Loucy (cell line): ENCODE data around the gene C1orf56.

Source experiments
- H2AFZ ChIP-seq: fragments of 200-600 bp; sonication (generic); 2 replicates; pipeline ENCODE4 v1.6.0; 2016; ENCODE audit warnings: antibody characterized with exemption, mild to moderate bottlenecking, low read length, moderate library complexity
- H3F3A ChIP-seq: fragments of 200-600 bp; 2 replicates; pipeline ENCODE4 v1.6.0; 2016; ENCODE audit warnings: antibody characterized with exemption, low read depth, mild to moderate bottlenecking
- H3K27me3 ChIP-seq: fragments of 200-600 bp; sonication (generic); 2 replicates; pipeline ENCODE4 v1.6.1; 2014; ENCODE audit warnings: low read length, mild to moderate bottlenecking; ENCODE audit not compliant: insufficient read depth, poor library complexity, severe bottlenecking
- H3K36me3 ChIP-seq: fragments of 200-600 bp; sonication (generic); 2 replicates; pipeline ENCODE4 v1.6.1; 2016; ENCODE audit warnings: low read length; ENCODE audit not compliant: insufficient read depth
- H3K4me1 ChIP-seq: fragments of 200-600 bp; sonication (generic); 2 replicates; pipeline ENCODE4 v1.5.1; 2014; ENCODE audit warnings: low read length, mild to moderate bottlenecking; ENCODE audit not compliant: insufficient read depth, poor library complexity, severe bottlenecking
- H3K4me2 ChIP-seq: fragments of 200-600 bp; sonication (generic); 2 replicates; pipeline ENCODE4 v1.6.0; 2014; ENCODE audit warnings: antibody characterized with exemption, low read length, low read depth, mild to moderate bottlenecking; ENCODE audit not compliant: poor library complexity, severe bottlenecking
- H3K4me3 ChIP-seq: fragments of 200-600 bp; sonication (generic); 2 replicates; pipeline ENCODE4 v1.5.1; 2014; ENCODE audit warnings: low read length, mild to moderate bottlenecking, mixed read lengths; ENCODE audit not compliant: poor library complexity, severe bottlenecking
- H3K79me2 ChIP-seq: fragments of 200-600 bp; sonication (generic); 2 replicates; pipeline ENCODE4 v1.6.1; 2014; ENCODE audit warnings: low read length; ENCODE audit not compliant: insufficient read depth
- H3K9ac ChIP-seq: fragments of 200-600 bp; sonication (generic); 2 replicates; pipeline ENCODE4 v1.6.0; 2014; ENCODE audit warnings: mild to moderate bottlenecking, low read depth, low read length, moderate library complexity; ENCODE audit not compliant: poor library complexity, severe bottlenecking
- H3K9me2 ChIP-seq: fragments of 200-600 bp; sonication (generic); replicated peaks from 2 replicates; pipeline ENCODE4 v1.6.1; 2016; ENCODE audit warnings: low read depth, low read length, mixed read lengths
- H3K9me3 ChIP-seq: fragments of 200-600 bp; sonication (generic); 2 replicates; pipeline ENCODE4 v1.6.1; 2014; ENCODE audit warnings: mild to moderate bottlenecking, antibody characterized with exemption, low read length, low read depth; ENCODE audit not compliant: insufficient read depth
- H4K20me1 ChIP-seq: fragments of 200-600 bp; sonication (generic); 2 replicates; pipeline ENCODE4 v1.6.0; 2014; ENCODE audit warnings: antibody characterized with exemption, low read length, mild to moderate bottlenecking; ENCODE audit not compliant: insufficient read depth, poor library complexity, severe bottlenecking
- EZH2phosphoT487 ChIP-seq: fragments of 200-600 bp; IDR thresholded peaks from 2 replicates; pipeline ENCODE4 v1.6.1; 2018; ENCODE audit warnings: antibody characterized with exemption, mild to moderate bottlenecking, moderate library complexity, borderline replicate concordance
- TF ChIP-seq, protein P1 (sequence below): fragments of 200-600 bp; sonication (generic); conservative IDR thresholded peaks from 2 replicates; pipeline ENCODE4 v1.5.1; 2014; ENCODE audit warnings: mild to moderate bottlenecking, antibody characterized with exemption, low read length

C1orf56 gene

DNA sequence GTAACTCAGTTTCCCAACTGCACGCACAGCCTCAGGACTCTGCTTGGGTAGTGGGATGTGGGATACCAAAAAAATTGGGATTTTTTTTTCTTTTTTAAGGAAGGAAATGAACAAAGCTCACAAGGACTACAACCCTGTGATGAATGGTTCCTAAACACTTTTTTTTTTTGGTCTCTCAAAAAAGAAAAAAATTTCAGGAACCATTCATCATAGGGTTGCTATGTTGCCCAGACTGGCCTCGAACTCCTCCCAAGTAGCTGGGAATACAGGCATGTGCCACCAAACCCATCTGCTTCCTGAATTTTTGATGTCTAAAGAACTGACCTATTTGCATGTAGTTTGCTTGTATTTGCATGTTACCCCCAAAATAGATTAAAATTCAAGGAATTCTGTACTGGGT, 47.6 kb upstream of the C1orf56 start:
- no peak overlapping the region for H3K4me3 ChIP-seq
- no peaks in the 10 kb centered on the region for H3K9me2 ChIP-seq
- no peaks in the 10 kb centered on the region for H3K36me3 ChIP-seq
- peaks cover 7% of the 10 kb centered on the region for H3K79me2 ChIP-seq
- H3K27me3 ChIP-seq = no peaks in the 10 kb centered on the region
- H3K9ac ChIP-seq = no peak overlapping the region
- H3F3A ChIP-seq = no peaks in the 10 kb centered on the region
- peaks cover 24% of the 10 kb centered on the region for H3K4me1 ChIP-seq
- no peaks in the 10 kb centered on the region for H3K9me3 ChIP-seq
- no peak overlapping the region for H2AFZ ChIP-seq
- TF ChIP-seq, protein P1, sequence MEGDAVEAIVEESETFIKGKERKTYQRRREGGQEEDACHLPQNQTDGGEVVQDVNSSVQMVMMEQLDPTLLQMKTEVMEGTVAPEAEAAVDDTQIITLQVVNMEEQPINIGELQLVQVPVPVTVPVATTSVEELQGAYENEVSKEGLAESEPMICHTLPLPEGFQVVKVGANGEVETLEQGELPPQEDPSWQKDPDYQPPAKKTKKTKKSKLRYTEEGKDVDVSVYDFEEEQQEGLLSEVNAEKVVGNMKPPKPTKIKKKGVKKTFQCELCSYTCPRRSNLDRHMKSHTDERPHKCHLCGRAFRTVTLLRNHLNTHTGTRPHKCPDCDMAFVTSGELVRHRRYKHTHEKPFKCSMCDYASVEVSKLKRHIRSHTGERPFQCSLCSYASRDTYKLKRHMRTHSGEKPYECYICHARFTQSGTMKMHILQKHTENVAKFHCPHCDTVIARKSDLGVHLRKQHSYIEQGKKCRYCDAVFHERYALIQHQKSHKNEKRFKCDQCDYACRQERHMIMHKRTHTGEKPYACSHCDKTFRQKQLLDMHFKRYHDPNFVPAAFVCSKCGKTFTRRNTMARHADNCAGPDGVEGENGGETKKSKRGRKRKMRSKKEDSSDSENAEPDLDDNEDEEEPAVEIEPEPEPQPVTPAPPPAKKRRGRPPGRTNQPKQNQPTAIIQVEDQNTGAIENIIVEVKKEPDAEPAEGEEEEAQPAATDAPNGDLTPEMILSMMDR = no peak
- no peak for TF ChIP-seq EZH2phosphoT487
- no peak overlapping the region for H3K4me2 ChIP-seq
- H4K20me1 ChIP-seq = no peaks in the 10 kb centered on the region

GRCh38 chr1:151000408-151000807, 47.1 kb upstream of the C1orf56 start:
- H3K4me2 ChIP-seq = no peak overlapping the region
- peaks cover 8% of the 10 kb centered on the region for H3K79me2 ChIP-seq
- no peak overlapping the region for H3K9ac ChIP-seq
- no peaks in the 10 kb centered on the region for H3F3A ChIP-seq
- no peaks in the 10 kb centered on the region for H3K9me3 ChIP-seq
- no peaks in the 10 kb centered on the region for H4K20me1 ChIP-seq
- no peaks in the 10 kb centered on the region for H3K27me3 ChIP-seq
- no peaks in the 10 kb centered on the region for H3K9me2 ChIP-seq
- TF ChIP-seq EZH2phosphoT487 = no peak
- TF ChIP-seq, protein P1 = no peak
- no peak overlapping the region for H2AFZ ChIP-seq
- no peaks in the 10 kb centered on the region for H3K36me3 ChIP-seq
- peaks cover 24% of the 10 kb centered on the region for H3K4me1 ChIP-seq
- no peak overlapping the region for H3K4me3 ChIP-seq

- no peak for TF ChIP-seq EZH2phosphoT487
- TF ChIP-seq, protein P1 = no peak
- Histone ChIP-seq H3K4me1 (peaks cover 34% of the 10 kb centered on the region), H4K20me1 (no peaks in the 10 kb centered on the region), H3K4me3 (no peak overlapping the region), H3K4me2 (peak overlapping the region; percentile 68), H2AFZ (no peak overlapping the region), H3K9me3 (no peaks in the 10 kb centered on the region), H3K9ac (no peak overlapping the region), H3K9me2 (no peaks in the 10 kb centered on the region), H3F3A (no peaks in the 10 kb centered on the region), H3K79me2 (peaks cover 8% of the 10 kb centered on the region), H3K36me3 (no peaks in the 10 kb centered on the region), H3K27me3 (no peaks in the 10 kb centered on the region)
Measured at GRCh38 chr1:151001602-151002001, 45.9 kb upstream of the C1orf56 start.
